ENCODE results near the gene CBLN4.

DNA sequence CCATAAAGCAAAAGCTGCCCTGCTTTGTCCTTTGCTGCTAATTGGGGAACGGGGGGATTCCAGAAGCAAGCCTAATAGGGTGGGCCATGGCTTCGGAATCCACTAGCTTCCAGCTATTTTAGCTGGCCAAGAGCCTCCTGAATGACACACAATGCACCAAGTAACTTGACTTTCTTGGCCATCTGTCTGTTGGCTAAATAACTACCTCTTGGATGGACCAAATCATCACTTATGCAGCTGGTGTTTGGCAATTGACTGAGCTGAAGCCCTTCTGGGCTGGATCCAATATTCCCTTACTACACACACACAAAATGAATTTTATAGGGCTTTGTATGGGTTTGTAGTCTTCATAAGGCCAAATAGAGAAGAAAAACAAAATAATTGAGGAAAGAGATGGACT lies 8.8 kb upstream of the CBLN4 start:
- TF ChIP-seq CTCF (IDR thresholded peaks at IDR 0.05): no peak
- TF ChIP-seq POLR2A (IDR thresholded peaks at IDR 0.05): no peak

All from adrenal gland (tissue), 5 donors.